GM23248 (cell line): ENCODE data around the gene HCN3.

Experiments used
- EZH2 ChIP-seq: fragments of 200-600 bp; sonication (generic); IDR thresholded peaks from 2 replicates; pipeline ENCODE4 v1.6.1; 2018; ENCODE audit warnings: antibody characterized with exemption, mild to moderate bottlenecking; ENCODE audit not compliant: insufficient read depth, poor library complexity, severe bottlenecking
- EZH2phosphoT487 ChIP-seq: fragments of 200-600 bp; sonication (generic); IDR thresholded peaks from 2 replicates; pipeline ENCODE4 v1.6.1; 2018; ENCODE audit warnings: antibody characterized with exemption, moderate library complexity, mild to moderate bottlenecking, low read depth; ENCODE audit not compliant: insufficient read depth

DNA sequence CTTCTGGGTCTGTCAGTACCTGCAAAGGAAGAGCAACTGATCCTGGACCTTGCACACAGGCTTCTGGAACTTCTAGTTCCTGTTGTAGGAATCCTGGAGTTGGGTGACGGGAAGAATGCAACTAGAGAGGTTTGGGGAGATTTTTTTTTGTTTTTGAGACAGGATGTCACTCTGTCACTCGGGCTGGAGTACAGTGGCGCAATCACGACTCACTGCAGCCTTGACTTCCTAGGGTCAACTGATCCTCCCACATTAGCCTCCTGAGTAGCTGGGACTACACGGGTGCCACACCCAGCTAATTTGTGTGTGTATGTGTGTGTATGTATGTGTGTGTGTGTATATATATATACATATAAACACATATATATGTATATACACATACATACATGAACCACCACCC lies 40.8 kb upstream of the HCN3 start:
- TF ChIP-seq EZH2 (no peak), EZH2phosphoT487 (no peak)
